KOPT-K1 (cell line): ENCODE measurements around the gene SLC47A2.
"Not testable (repeated sequence)": the region's sequence is repeated elsewhere in the genome, so short reads cannot be mapped to it uniquely, and the experiment has no call there.

Experiments used
- H3K27ac ChIP-seq: fragments of 200-600 bp; sonication (generic); 2 replicates; pipeline ENCODE4 v1.5.1; 2016; ENCODE audit warnings: antibody characterized with exemption, mild to moderate bottlenecking, low read depth, low read length; ENCODE audit not compliant: poor library complexity, severe bottlenecking
- H3K36me3 ChIP-seq: fragments of 200-600 bp; sonication (generic); 2 replicates; pipeline ENCODE4 v1.5.1; 2017; ENCODE audit warnings: antibody characterized with exemption, mild to moderate bottlenecking, low read length, moderate library complexity; ENCODE audit not compliant: insufficient read depth
- H3K9me3 ChIP-seq: fragments of 200-600 bp; sonication (generic); 2 replicates; pipeline ENCODE4 v1.5.1; 2017; ENCODE audit warnings: antibody characterized with exemption, low read length, mild to moderate bottlenecking; ENCODE audit not compliant: insufficient read depth, poor library complexity, severe bottlenecking

SLC47A2 gene, protein sequence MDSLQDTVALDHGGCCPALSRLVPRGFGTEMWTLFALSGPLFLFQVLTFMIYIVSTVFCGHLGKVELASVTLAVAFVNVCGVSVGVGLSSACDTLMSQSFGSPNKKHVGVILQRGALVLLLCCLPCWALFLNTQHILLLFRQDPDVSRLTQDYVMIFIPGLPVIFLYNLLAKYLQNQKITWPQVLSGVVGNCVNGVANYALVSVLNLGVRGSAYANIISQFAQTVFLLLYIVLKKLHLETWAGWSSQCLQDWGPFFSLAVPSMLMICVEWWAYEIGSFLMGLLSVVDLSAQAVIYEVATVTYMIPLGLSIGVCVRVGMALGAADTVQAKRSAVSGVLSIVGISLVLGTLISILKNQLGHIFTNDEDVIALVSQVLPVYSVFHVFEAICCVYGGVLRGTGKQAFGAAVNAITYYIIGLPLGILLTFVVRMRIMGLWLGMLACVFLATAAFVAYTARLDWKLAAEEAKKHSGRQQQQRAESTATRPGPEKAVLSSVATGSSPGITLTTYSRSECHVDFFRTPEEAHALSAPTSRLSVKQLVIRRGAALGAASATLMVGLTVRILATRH

GRCh38 chr17:19716108-19717030 is at the start of gene SLC47A2:
TSS of gene SLC47A2 (minus strand) at chr17:19716584. CDS start at chr17:19716555, 29 bp downstream.
- Histone ChIP-seq H3K27ac (no peak within 1 kb of the TSS), H3K36me3 (no peaks in the 10 kb centered on the region), H3K9me3 (no peaks in the 10 kb centered on the region)

DNA sequence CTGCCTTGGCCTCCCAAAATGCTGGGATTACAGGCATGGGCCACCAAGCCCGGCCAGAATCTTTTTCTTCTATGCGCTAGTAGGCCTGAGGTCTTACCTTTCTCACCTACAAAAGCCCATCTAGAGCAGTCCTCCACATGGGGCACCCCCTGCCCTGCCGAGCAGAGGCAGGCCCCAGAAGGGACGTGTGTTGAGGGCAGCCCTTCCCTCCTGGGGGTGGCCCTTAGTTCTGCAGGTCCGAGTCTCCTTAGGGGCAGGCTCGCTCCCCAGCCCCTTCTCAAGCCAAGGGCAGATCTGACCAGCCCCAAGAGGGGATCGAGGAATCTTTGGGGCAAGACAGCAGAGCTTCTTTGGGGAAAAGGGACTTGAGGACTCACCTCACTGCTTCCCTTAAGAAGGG is 49.6 kb upstream of the SLC47A2 start:
- Histone ChIP-seq H3K9me3 (no peaks in the 10 kb centered on the region), H3K27ac (no peak overlapping the region), H3K36me3 (no peaks in the 10 kb centered on the region)

DNA sequence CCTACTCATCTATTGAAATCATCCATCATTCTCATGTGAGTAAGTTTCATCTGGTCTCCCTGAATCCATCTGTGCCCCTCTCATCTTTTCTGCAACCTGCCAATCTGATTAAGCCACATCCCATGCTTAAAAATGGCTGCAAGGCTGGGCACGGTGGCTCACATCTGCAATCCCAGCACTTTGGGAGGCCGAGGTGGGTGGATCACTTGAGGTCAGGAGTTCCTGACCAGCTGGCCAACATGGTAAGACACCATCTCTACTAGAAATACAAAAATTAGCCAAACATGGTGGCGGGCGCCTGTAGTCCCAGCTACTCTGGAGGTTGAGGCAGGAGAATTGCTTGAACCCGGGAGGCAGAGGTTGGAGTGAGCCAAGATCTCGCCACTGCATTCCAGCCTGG is 47.6 kb upstream of the SLC47A2 start:
- H3K9me3 ChIP-seq, H3K27ac ChIP-seq, H3K36me3 ChIP-seq: not testable (repeated sequence)

GRCh38 chr17:19763416-19763815 is 47.0 kb upstream of the SLC47A2 start:
- no peak overlapping the region for H3K27ac ChIP-seq
- no peaks in the 10 kb centered on the region for H3K9me3 ChIP-seq
- no peaks in the 10 kb centered on the region for H3K36me3 ChIP-seq

DNA sequence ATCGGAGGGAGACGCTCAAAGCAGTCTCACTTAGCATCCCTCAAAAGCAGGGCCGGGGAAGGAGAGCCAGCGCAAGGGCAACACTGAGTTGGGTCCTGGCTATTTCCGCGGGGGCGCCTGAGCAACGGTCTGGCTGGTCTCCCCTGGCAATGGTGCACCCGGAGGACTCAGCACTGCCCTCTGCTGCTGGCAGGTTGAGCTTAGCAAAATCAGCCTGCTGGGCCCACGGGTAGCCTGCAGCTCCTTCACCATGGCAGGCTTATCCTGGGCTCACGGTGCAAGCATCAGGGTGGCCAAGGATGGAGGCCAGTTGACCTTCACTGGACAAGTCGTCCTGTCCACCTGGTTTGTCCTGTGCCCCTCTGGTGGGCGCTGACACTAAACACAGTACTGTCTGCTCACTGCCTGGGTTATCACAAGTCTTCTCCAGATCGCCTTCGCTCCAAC is 46.2 kb upstream of the SLC47A2 start:
- H3K36me3 ChIP-seq = no peaks in the 10 kb centered on the region
- no peaks in the 10 kb centered on the region for H3K9me3 ChIP-seq
- H3K27ac ChIP-seq = no peak overlapping the region

DNA sequence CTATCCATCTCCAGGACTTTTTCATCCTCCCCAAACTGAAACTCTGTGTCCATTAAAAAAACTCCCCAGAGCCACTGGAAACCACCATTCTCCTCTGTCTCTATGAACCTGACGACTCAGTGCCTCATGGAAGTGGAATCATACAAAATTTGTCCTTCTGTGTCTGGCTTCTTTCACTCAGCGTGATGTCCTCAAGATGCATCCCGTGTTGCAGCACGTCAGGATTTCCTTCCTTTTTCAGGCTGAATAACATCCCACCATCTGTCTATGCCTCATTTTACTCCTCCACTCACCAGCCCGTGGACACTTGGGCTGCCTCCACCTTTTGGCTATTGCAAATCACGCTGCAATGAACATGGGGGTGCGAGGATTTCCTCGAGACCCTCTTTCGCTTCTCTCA is 44.4 kb upstream of the SLC47A2 start:
- Histone ChIP-seq H3K27ac (no peak overlapping the region), H3K36me3 (no peaks in the 10 kb centered on the region), H3K9me3 (no peaks in the 10 kb centered on the region)

GRCh38 chr17:19759568-19760549 is 43.5 kb upstream of the SLC47A2 start:
- Histone ChIP-seq H3K9me3 (no peaks in the 10 kb centered on the region), H3K27ac (no peak overlapping the region)

DNA sequence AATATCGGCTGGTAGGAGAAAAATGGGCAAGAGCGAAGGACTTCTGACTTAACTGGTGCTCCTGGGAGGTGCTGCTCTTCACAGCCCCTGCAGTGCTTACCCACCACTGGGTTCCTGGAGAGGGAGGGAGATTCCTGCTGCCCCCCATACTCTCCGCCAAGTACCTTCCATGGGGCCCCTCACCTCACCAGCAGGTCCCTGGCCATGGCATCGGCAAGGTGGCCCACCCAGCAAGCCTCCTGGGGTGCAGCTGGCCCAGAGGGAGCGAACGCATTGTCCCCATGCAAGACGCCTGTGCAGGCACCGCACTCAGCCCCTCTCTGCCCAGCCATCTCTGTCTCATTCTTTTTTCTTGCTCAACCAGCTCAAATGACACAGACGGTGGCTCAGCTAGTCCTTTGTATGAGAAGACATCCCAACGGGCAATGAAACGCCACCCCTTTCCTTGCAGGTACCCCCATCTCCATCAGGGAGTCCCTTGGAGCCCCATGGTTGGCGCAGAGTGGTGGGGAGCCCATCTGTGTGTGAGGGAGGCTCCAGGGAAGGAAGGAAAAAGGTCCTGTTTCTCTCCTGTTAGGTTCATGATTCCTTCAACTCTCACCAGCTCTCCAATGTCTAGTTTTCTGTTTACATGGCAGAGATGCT is 41.3 kb upstream of the SLC47A2 start:
- Histone ChIP-seq H3K36me3 (no peaks in the 10 kb centered on the region), H3K9me3 (no peaks in the 10 kb centered on the region), H3K27ac (no peak overlapping the region)

More at GRCh38 chr17:19759568-19760549, 43.5 kb upstream of the SLC47A2 start:
- no peaks in the 10 kb centered on the region for H3K36me3 ChIP-seq

DNA sequence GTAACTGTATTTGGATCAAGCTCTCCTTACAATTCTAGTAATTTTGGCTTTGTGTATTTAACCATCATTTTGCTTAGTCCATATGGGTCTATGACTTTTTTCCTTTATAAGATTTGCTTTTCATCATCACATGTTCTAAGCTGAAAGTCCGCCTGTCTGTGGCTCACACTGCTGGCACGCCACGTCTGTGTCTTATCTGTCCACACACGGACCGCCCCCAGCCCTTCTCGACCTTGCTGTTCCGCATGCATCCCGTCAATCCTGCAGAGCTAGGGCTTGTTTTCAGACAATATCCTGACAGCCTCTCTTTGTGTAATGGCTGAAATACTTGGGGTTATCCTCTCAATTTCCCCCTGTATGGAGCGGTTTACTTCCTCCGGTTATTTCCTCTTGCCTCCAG is 40.2 kb upstream of the SLC47A2 start:
- Histone ChIP-seq H3K27ac (no peak overlapping the region), H3K9me3 (no peaks in the 10 kb centered on the region), H3K36me3 (no peaks in the 10 kb centered on the region)

DNA sequence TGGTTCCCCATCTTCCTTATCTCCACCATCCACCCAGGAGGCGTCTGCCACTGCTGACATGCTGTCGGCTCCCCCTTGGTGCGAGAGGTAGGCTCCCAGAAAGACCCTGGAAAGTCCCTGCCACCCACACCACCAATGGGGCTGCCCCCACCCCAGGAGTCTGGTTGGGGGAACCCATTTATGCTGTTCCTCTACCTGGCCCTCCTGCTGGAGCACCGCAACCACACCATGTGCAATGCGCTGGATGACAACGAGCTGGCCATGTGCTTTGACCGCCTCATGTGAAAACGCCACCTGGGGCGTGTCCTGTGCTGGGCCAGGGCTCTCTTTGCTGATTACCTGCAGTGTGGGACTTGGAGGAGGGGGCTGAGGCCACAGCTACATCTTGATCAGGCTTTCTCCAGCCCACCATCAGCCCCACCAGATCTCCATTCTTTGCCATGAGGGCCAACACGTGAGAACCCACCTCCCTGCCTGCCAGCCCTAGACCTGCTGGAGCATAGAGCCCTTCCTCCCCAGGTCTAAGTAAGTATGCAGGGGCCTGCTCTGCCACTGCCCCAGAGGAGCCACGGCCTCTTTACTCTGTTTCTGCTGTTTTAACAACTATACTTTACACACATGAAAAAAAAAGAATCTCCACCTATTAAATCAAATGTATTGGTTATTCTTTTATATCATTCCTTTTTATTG is 39.6 kb upstream of the SLC47A2 start:
- H3K9me3 ChIP-seq = no peaks in the 10 kb centered on the region
- no peaks in the 10 kb centered on the region for H3K36me3 ChIP-seq
- no peak overlapping the region for H3K27ac ChIP-seq

DNA sequence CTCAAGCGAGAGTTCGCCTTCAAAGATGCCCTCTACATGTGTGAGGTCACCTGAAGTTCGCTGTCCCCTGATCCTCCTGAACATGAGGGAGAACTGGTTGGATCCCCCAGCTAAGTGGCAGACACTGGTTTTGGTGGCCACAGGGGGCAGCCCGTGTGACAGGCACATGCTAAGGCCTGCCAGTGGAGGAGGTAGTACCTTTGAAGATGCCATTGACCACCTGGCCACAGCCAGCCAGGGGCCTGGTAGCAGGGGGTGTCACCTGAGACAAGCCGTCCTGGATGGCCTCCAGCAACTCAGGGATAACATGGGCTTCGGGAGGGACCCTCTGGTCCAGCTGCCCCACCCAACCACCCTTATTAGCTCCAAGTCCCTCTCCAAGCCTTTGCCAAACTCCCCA is 39.0 kb upstream of the SLC47A2 start:
- H3K27ac ChIP-seq = no peak overlapping the region
- no peaks in the 10 kb centered on the region for H3K9me3 ChIP-seq
- H3K36me3 ChIP-seq = no peaks in the 10 kb centered on the region

DNA sequence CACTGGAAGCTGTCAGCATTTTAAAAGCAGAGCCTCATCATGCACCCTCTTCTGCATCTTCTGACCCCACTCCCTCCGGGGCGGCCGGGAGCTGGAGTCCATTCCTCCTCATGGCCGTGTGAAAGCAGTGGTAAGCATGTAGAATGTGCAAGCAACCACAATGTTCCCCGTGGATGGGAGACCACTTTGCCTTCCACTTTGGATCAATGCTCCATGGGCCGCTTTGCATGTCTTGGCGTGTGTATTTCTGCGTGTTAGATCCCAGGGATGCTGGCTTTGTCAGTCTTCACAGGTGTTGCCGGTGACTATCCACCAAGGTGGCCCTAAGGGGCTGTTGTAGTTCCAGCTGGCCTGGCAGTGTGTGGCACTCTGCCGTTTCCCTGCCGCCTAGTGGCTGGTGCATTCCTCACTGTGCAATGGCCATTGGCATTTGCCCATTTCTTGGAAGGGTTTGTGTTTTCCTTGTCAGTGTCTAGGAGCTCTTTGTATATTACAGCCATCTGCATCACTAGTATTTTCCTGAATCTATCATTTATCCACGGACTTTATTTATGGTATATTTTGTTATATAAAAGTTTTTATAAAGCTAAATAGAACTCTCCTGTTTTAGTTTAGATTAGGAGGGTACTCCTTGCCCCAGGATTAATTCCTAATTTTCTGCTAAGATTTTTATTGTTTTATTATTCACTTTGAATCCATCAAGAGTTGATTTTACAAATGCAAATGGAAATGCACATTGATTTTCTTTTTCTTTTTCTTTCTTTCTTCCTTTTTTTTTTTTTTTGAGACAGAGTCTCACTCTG is 37.5 kb upstream of the SLC47A2 start:
- H3K36me3 ChIP-seq = no peaks in the 10 kb centered on the region
- H3K9me3 ChIP-seq = no peaks in the 10 kb centered on the region
- no peak overlapping the region for H3K27ac ChIP-seq

- Histone ChIP-seq H3K27ac (no peak overlapping the region), H3K9me3 (no peaks in the 10 kb centered on the region), H3K36me3 (no peaks in the 10 kb centered on the region)
Measured at GRCh38 chr17:19753051-19753509, 36.7 kb upstream of the SLC47A2 start.
